K562 (cell line): Measurements from ENCODE around the gene SULT2B1. TPM values are rescaled to one million over a fixed set of nuclear protein-coding genes. Genes with fewer than 3 reads are reported as not detected.

ENCODE experiments used
- ATAC-seq: fragments of 200-7000 bp; cut with Tn5 transposase; 3 replicates; pipeline ENCODE4 v1.9.1; 2020; ENCODE audit warnings: moderate library complexity
- BruUV-seq: library from RNA; stranded (reverse); fragments of 400-500 nt; replicated peaks from 2 replicates; lab custom pipeline; 2021; lab: Mats Ljungman, UMichigan
- CTCF ChIA-PET: fragments of 300-600 bp; formaldehyde crosslinking; extraction: SDS; loops from one replicate; lab custom pipeline; 2021; ENCODE audit warnings: low intra/inter-chr PET ratio; lab: Yijun Ruan, JAX
- POLR2A ChIA-PET: fragments of 300-600, 350-650 bp; sonication (Branson Sonifier 250); formaldehyde crosslinking; extraction: SDS; loops from one replicate; lab custom pipeline; 2021; ENCODE audit warnings: antibody characterized with exemption, inconsistent platforms; lab: Yijun Ruan, JAX
- DNase-seq, 4 experiments: peaks; one replicate each; pipeline versions ENCODE4 v3.0.0 to v3.0.0-alpha.2; 2011 to 2018; ENCODE audit warnings: low spot score in 3 of 4, mixed read lengths in 3 of 4; ENCODE audit errors: extremely low read depth in 1 of 4
- FAIRE-seq: peaks from 2 replicates; lab custom pipeline; 2011; peaks lifted over from hg19 to GRCh38; lab: Jason Lieb, UNC
- H2AFZ ChIP-seq: 2 replicates; pipeline ENCODE4 v1.6.0; 2011; ENCODE audit warnings: low read depth, low read length, control low read depth, inconsistent platforms
- H3K27ac ChIP-seq: fragments of 200-600 bp; 3 replicates; pipeline ENCODE4 v1.8.0; 2011; ENCODE audit warnings: low read depth, mild to moderate bottlenecking, control low read depth, inconsistent platforms, low read length, moderate library complexity, mixed read lengths; ENCODE audit errors: extremely low read depth
- H3K27me3 ChIP-seq, 2 experiments: fragments of 300-600 bp in 1 of 2; 2 replicates in 1 of 2; 3 replicates in 1 of 2; pipeline versions ENCODE4 v1.6.0 to v1.8.0; 2011; ENCODE audit warnings: inconsistent platforms in 2 of 2, low read length in 2 of 2, mild to moderate bottlenecking in 1 of 2, mixed read lengths in 1 of 2, moderate library complexity in 1 of 2; ENCODE audit not compliant: control insufficient read depth in 2 of 2, insufficient read depth in 2 of 2
- H3K36me3 ChIP-seq: fragments of 300-600 bp; 3 replicates; pipeline ENCODE4 v1.8.0; 2011; ENCODE audit warnings: mild to moderate bottlenecking, low read length, inconsistent platforms; ENCODE audit not compliant: control insufficient read depth, insufficient read depth
- H3K4me1 ChIP-seq, 2 experiments: fragments of 200-600 bp in 1 of 2; replicated peaks in 1 of 2; 2 replicates in 1 of 2; 3 replicates in 1 of 2; pipeline versions ENCODE4 v1.5.1 to v1.8.0; 2011; ENCODE audit warnings: inconsistent platforms in 2 of 2, low read length in 2 of 2, mild to moderate bottlenecking in 1 of 2, mixed read lengths in 1 of 2, moderate library complexity in 1 of 2; ENCODE audit not compliant: control insufficient read depth in 2 of 2, insufficient read depth in 2 of 2
- H3K4me2 ChIP-seq: 2 replicates; pipeline ENCODE4 v1.6.1; 2011; ENCODE audit warnings: low read length, control low read depth, inconsistent platforms, mixed read lengths; ENCODE audit not compliant: insufficient read depth
- H3K4me3 ChIP-seq: fragments of 200-600 bp; sonication (generic), shearing (Covaris generic); 2 replicates; pipeline ENCODE4 v1.5.1; 2016; ENCODE audit warnings: control low read depth, inconsistent platforms
- H3K79me2 ChIP-seq: fragments of 200-600 bp; 3 replicates; pipeline ENCODE4 v1.8.0; 2011; ENCODE audit warnings: low read length, inconsistent platforms; ENCODE audit not compliant: control insufficient read depth, insufficient read depth
- H3K9ac ChIP-seq, 2 experiments: 2 replicates each; pipeline versions ENCODE4 v1.6.0 to v1.6.1; 2011; ENCODE audit warnings: low read depth in 2 of 2, low read length in 2 of 2, control low read depth in 1 of 2, inconsistent platforms in 1 of 2, mild to moderate bottlenecking in 1 of 2, mixed read lengths in 1 of 2; ENCODE audit not compliant: insufficient read depth in 1 of 2
- H3K9me1 ChIP-seq: one replicate; pipeline ENCODE4 v1.6.0; 2011; ENCODE audit warnings: inconsistent platforms, mild to moderate bottlenecking, low read length, moderate library complexity; ENCODE audit not compliant: control insufficient read depth, insufficient read depth
- H3K9me3 ChIP-seq: replicated peaks from 2 replicates; pipeline ENCODE4 v1.5.1; 2011; ENCODE audit warnings: low read depth, low read length, inconsistent platforms; ENCODE audit not compliant: control insufficient read depth, insufficient read depth
- H4K20me1 ChIP-seq: replicated peaks from 2 replicates; pipeline ENCODE4 v1.6.1; 2011; ENCODE audit warnings: low read length, inconsistent platforms, mixed read lengths; ENCODE audit not compliant: control insufficient read depth, insufficient read depth
- BCOR ChIP-seq: fragments of 450-650 bp; IDR thresholded peaks from 2 replicates; pipeline ENCODE4 v1.6.1; 2016
- KLF1 ChIP-seq: fragments of 450-650 bp; IDR thresholded peaks from 2 replicates; pipeline ENCODE4 v1.6.1; 2016; ENCODE audit warnings: missing genetic modification characterization, missing compliant biosample characterization
- MTA2 ChIP-seq: fragments of 450-650 bp; IDR thresholded peaks from 2 replicates; pipeline ENCODE4 v1.6.1; 2016; ENCODE audit warnings: low read depth
- RBM25 ChIP-seq: fragments of 200-400 bp; formaldehyde crosslinking; IDR thresholded peaks from 2 replicates; pipeline ENCODE4 v1.6.1; 2018; ENCODE audit warnings: low read length, low read depth, moderate library complexity; ENCODE audit not compliant: severe bottlenecking
- SMARCA5 ChIP-seq: fragments of 450-650 bp; IDR thresholded peaks from 2 replicates; pipeline ENCODE4 v1.6.1; 2016
- THAP7 ChIP-seq: fragments of 250-450 bp; sonication (Bioruptor Pico); IDR thresholded peaks from 2 replicates; pipeline ENCODE4 v1.5.0; 2021
- ZC3H11A ChIP-seq: IDR thresholded peaks from 2 replicates; pipeline ENCODE4 v1.6.1; 2012; ENCODE audit warnings: low read depth, low read length, improper control_type of control experiment
- ZFP36 ChIP-seq: fragments of 150-350 bp; IDR thresholded peaks from 2 replicates; pipeline ENCODE4 v1.6.1; 2018; ENCODE audit warnings: low read length, low read depth; ENCODE audit not compliant: partially characterized antibody
- ZFP91 ChIP-seq: sonication (generic); formaldehyde crosslinking; IDR thresholded peaks from 2 replicates; pipeline ENCODE4 v1.8.0; 2022; ENCODE audit warnings: mild to moderate bottlenecking, missing genetic modification reagents
- WGBS: fragments of 100-300 bp; shearing (Covaris generic); methylation state at CpG from one replicate; pipeline ENCODE4 v1.1.6; 2016; ENCODE audit warnings: low coverage, mixed read lengths; ENCODE audit not compliant: insufficient coverage; ENCODE audit errors: missing lambda C conversion rate; 5-methylcytosine and 5-hydroxymethylcytosine counted together
- in situ Hi-C: fragments of 300-500 bp; cut with MboI; formaldehyde crosslinking; loops from 4 replicates; pipeline ENCODE4 v1.15.0; 2018; ENCODE audit warnings: inconsistent platforms, mixed read lengths
- intact Hi-C: fragments of 100-400 bp; cut with micrococcal nuclease; formaldehyde crosslinking; loops from 2 replicates; pipeline ENCODE4 v1.14.2; 2022
- polyA plus RNA-seq, 8 experiments: library from polyadenylated mRNA; depleted of rRNA in 4 of 8; stranded (reverse) in 5 of 8; unstranded in 3 of 8; fragments of >200 nt; fragmentation: Nextera tagmentation in 2 of 8; fragmentation: Illumina TruSeq in 1 of 8; extraction: Ambion mirVana in 2 of 8; extraction: Trizol in 1 of 8; gene quantifications; 2 replicates each; pipeline versions ENCODE4 v1.2.1 to v1.2.3, GENCODE V29; 2011 to 2014; ENCODE audit warnings: inconsistent platforms in 1 of 8, missing spikeins in 1 of 8
- total RNA-seq, 7 experiments: library from RNA; depleted of rRNA in 6 of 7; stranded (reverse); fragments of >200 nt in 6 of 7; fragmentation: Illumina TruSeq in 2 of 7; extraction: Trizol in 2 of 7; gene quantifications; 2 replicates each; pipeline versions ENCODE4 v1.2.1 to v1.2.3, GENCODE V29; 2011 to 2021; ENCODE audit warnings: low replicate concordance in 1 of 7

Gene SULT2B1
- total and polyA plus RNA-seq, 9 of the 15 experiments (the other 6 are each of a cell fraction or from before 2014, with no cell fraction given) = 0.09 to 0.62 (median 0.22) TPM; not detected in 2

GRCh38 chr19:48591021-48591420 lies 39.0 kb downstream of the SULT2B1 start (continued):
- TF ChIP-seq THAP7 (CRISPR knock-in tag) = no peak
- no peak for TF ChIP-seq ZC3H11A
- TF ChIP-seq MTA2 = no peak

GRCh38 chr19:48595171-48595570 lies 43.2 kb downstream of the SULT2B1 start:
- intact Hi-C loops = no loop called here
- H3K27ac ChIP-seq = no peak overlapping the region

More at GRCh38 chr19:48595171-48595570, 43.2 kb downstream of the SULT2B1 start:
- Histone ChIP-seq H3K9me3 (no peaks in the 10 kb centered on the region), H3K79me2 (no peaks in the 10 kb centered on the region), H3K9me1 (peaks cover 2% of the 10 kb centered on the region), H3K36me3 (no peaks in the 10 kb centered on the region), H4K20me1 (0 out of 2 replicates have a peak, but pooled peaks cover 2% of the 10 kb centered on the region), H3K4me2 (no peak overlapping the region), H2AFZ (no peak overlapping the region), H3K4me3 (no peak overlapping the region), H3K27me3 (peaks cover 0 to 7% of the 10 kb centered on the region in 2 experiments; a peak in 2 of 5 replicates), H3K4me1 (peaks cover 0 to 30% of the 10 kb centered on the region in 2 experiments; a peak in 2 of 5 replicates), H3K9ac (no peak overlapping the region)
- DNase-seq = no peak
- BruUV-seq = no TSS peak
- 36% methylated on average over 4 of the region's 9 CpGs for WGBS
- CTCF ChIA-PET = no interaction called here
- no peak for ATAC-seq
- POLR2A ChIA-PET = interaction anchor here (0.5 to 2.6 kb wide), 3 partner anchors 10 to 22 kb away, joined by 3 to 9 read pairs (median 8); no protein-coding TSS in a partner anchor
- in situ Hi-C loops = loop anchor here (25.0 kb wide), 1 partner anchor 1517 kb away; no protein-coding TSS in a partner anchor
- no peak for FAIRE-seq
- TF ChIP-seq KLF1 (tag) (no peak), SMARCA5 (peak; percentile 72; the same call in 1 of the 2 replicates), BCOR (peak; percentile 62), ZFP36 (peak; percentile 62), RBM25 (peak; percentile 72), ZFP91 (CRISPR knock-in tag) (no peak)
